Rectal smooth muscle tissue (tissue), 1 donor: ENCODE results near the gene FRMD4B.

ENCODE experiments used
- H3K27ac ChIP-seq: one replicate; pipeline ENCODE4 v1.7.0; 2013; ENCODE audit warnings: low read depth, low read length, inconsistent platforms
- H3K27me3 ChIP-seq: one replicate; pipeline ENCODE4 v1.7.0; 2013; ENCODE audit warnings: low read length; ENCODE audit not compliant: control insufficient read depth, insufficient read depth
- H3K36me3 ChIP-seq: one replicate; pipeline ENCODE4 v1.7.0; 2013; ENCODE audit warnings: low read length; ENCODE audit not compliant: control insufficient read depth, insufficient read depth
- H3K4me1 ChIP-seq: one replicate; pipeline ENCODE4 v1.7.0; 2013; ENCODE audit warnings: low read length; ENCODE audit not compliant: control insufficient read depth, insufficient read depth
- H3K4me3 ChIP-seq: one replicate; pipeline ENCODE4 v1.7.0; 2013; ENCODE audit warnings: low read length
- H3K9ac ChIP-seq: one replicate; pipeline ENCODE4 v1.7.0; 2013; ENCODE audit warnings: low read length

The FRMD4B gene

GRCh38 chr3:69304396-69304795 lies 81.5 kb downstream of the FRMD4B start:
- H3K9ac ChIP-seq = no peak overlapping the region
- peaks cover 2% of the 10 kb centered on the region for H3K4me1 ChIP-seq
- no peaks in the 10 kb centered on the region for H3K36me3 ChIP-seq
- H3K27ac ChIP-seq = no peak overlapping the region
- no peak overlapping the region for H3K4me3 ChIP-seq
- no peaks in the 10 kb centered on the region for H3K27me3 ChIP-seq

- Histone ChIP-seq H3K4me3 (no peak overlapping the region), H3K36me3 (no peaks in the 10 kb centered on the region), H3K9ac (no peak overlapping the region), H3K4me1 (no peaks in the 10 kb centered on the region), H3K27me3 (no peaks in the 10 kb centered on the region), H3K27ac (no peak overlapping the region)
Measured at GRCh38 chr3:69300296-69300695, 85.6 kb downstream of the FRMD4B start.

GRCh38 chr3:69299344-69299743 lies 86.5 kb downstream of the FRMD4B start:
- H3K27me3 ChIP-seq = no peaks in the 10 kb centered on the region
- H3K9ac ChIP-seq = no peak overlapping the region
- H3K27ac ChIP-seq = no peak overlapping the region
- H3K4me3 ChIP-seq = no peak overlapping the region
- H3K4me1 ChIP-seq = no peaks in the 10 kb centered on the region
- no peaks in the 10 kb centered on the region for H3K36me3 ChIP-seq

- no peaks in the 10 kb centered on the region for H3K27me3 ChIP-seq
- no peak overlapping the region for H3K27ac ChIP-seq
- H3K4me1 ChIP-seq = no peaks in the 10 kb centered on the region
- no peak overlapping the region for H3K4me3 ChIP-seq
- no peaks in the 10 kb centered on the region for H3K36me3 ChIP-seq
- no peak overlapping the region for H3K9ac ChIP-seq
Measured at GRCh38 chr3:69297501-69297900, 88.4 kb downstream of the FRMD4B start.

GRCh38 chr3:69296995-69297394 lies 88.9 kb downstream of the FRMD4B start:
- H3K9ac ChIP-seq = no peak overlapping the region
- no peak overlapping the region for H3K27ac ChIP-seq
- H3K4me3 ChIP-seq = no peak overlapping the region
- H3K4me1 ChIP-seq = no peaks in the 10 kb centered on the region
- H3K27me3 ChIP-seq = no peaks in the 10 kb centered on the region
- no peaks in the 10 kb centered on the region for H3K36me3 ChIP-seq

- Histone ChIP-seq H3K27ac (no peak overlapping the region), H3K27me3 (no peaks in the 10 kb centered on the region), H3K4me1 (no peaks in the 10 kb centered on the region), H3K36me3 (no peaks in the 10 kb centered on the region), H3K9ac (no peak overlapping the region), H3K4me3 (no peak overlapping the region)
Measured at GRCh38 chr3:69294014-69294766, 91.7 kb downstream of the FRMD4B start.

- Histone ChIP-seq H3K4me1 (no peaks in the 10 kb centered on the region), H3K27ac (no peak overlapping the region), H3K4me3 (no peak overlapping the region), H3K36me3 (no peaks in the 10 kb centered on the region), H3K27me3 (no peaks in the 10 kb centered on the region), H3K9ac (no peak overlapping the region)
Measured at GRCh38 chr3:69292959-69293574, 92.8 kb downstream of the FRMD4B start.

- H3K4me3 ChIP-seq = no peak overlapping the region
- no peaks in the 10 kb centered on the region for H3K27me3 ChIP-seq
- H3K4me1 ChIP-seq = no peaks in the 10 kb centered on the region
- H3K27ac ChIP-seq = no peak overlapping the region
- no peaks in the 10 kb centered on the region for H3K36me3 ChIP-seq
- H3K9ac ChIP-seq = no peak overlapping the region
Measured at GRCh38 chr3:69292185-69292584, 93.7 kb downstream of the FRMD4B start.

- no peaks in the 10 kb centered on the region for H3K36me3 ChIP-seq
- H3K27me3 ChIP-seq = no peaks in the 10 kb centered on the region
- no peak overlapping the region for H3K4me3 ChIP-seq
- H3K4me1 ChIP-seq = no peaks in the 10 kb centered on the region
- H3K9ac ChIP-seq = no peak overlapping the region
- no peak overlapping the region for H3K27ac ChIP-seq
Measured at GRCh38 chr3:69290430-69290829, 95.5 kb downstream of the FRMD4B start.

- H3K27me3 ChIP-seq = no peaks in the 10 kb centered on the region
- no peak overlapping the region for H3K9ac ChIP-seq
- no peaks in the 10 kb centered on the region for H3K36me3 ChIP-seq
- H3K4me1 ChIP-seq = no peaks in the 10 kb centered on the region
- H3K27ac ChIP-seq = no peak overlapping the region
- H3K4me3 ChIP-seq = no peak overlapping the region
Measured at GRCh38 chr3:69290006-69290405, 95.9 kb downstream of the FRMD4B start.

GRCh38 chr3:69288161-69288895 lies 97.6 kb downstream of the FRMD4B start:
- no peaks in the 10 kb centered on the region for H3K4me1 ChIP-seq
- no peak overlapping the region for H3K4me3 ChIP-seq
- H3K27me3 ChIP-seq = no peaks in the 10 kb centered on the region
- H3K9ac ChIP-seq = no peak overlapping the region
- no peaks in the 10 kb centered on the region for H3K36me3 ChIP-seq
- H3K27ac ChIP-seq = no peak overlapping the region

GRCh38 chr3:69283913-69284611 lies 101.8 kb downstream of the FRMD4B start:
- Histone ChIP-seq H3K9ac (no peak overlapping the region), H3K27me3 (no peaks in the 10 kb centered on the region), H3K4me1 (no peaks in the 10 kb centered on the region), H3K36me3 (no peaks in the 10 kb centered on the region), H3K27ac (no peak overlapping the region), H3K4me3 (no peak overlapping the region)
